GM12873 (cell line): ENCODE data around the gene SAMD4B.

ENCODE experiments used
- TF ChIP-seq, protein P1 (sequence below): IDR thresholded peaks from 2 replicates; pipeline ENCODE4 v1.5.1; 2012; ENCODE audit warnings: low read depth, mild to moderate bottlenecking, moderate library complexity, low read length, control low read depth; ENCODE audit not compliant: insufficient read depth; ENCODE audit errors: missing control alignments

The SAMD4B gene

DNA sequence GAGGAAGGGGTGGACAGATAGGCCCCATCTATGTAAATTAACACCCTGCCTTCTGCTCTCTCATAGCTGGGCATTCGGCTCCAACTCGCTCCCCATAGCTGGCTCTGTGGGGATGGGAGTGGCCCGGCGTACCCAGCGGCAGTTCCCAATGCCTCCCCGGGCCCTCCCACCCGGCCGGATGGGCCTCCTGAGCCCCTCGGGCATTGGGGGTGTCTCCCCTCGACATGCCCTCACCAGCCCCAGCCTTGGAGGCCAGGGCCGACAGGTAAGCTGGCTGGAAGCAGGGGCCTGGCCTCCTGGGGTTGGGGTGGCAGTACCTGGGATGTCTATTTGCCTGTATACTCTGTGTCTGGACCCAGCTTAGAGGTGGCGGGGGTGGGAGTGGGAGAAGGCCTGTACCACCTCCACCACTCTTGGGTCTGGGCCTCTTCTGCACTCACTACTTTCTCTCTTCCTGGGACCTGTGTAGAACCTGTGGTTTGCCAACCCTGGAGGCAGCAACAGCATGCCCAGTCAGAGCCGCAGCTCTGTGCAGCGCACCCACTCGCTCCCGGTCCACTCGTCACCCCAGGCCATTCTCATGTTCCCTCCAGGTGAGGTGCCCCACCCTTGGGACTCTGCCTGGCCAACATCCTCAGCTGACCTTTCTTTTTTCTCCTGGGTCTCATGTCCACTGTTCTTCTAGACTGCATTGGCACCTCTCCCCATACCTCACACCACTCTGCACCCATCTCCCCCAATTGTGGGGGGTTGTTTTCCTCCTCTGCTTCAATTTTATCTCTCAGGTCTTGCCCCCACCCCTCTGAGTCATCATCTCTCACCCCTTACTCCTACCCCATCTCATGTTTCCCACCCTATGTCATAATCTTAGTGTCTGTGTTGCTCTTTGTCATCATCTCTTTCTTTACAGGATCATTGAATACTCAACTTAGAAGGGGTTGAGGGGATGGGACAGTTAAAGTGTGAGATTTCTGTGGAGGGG is 38.6 kb downstream of the SAMD4B start:
- TF ChIP-seq, protein P1, sequence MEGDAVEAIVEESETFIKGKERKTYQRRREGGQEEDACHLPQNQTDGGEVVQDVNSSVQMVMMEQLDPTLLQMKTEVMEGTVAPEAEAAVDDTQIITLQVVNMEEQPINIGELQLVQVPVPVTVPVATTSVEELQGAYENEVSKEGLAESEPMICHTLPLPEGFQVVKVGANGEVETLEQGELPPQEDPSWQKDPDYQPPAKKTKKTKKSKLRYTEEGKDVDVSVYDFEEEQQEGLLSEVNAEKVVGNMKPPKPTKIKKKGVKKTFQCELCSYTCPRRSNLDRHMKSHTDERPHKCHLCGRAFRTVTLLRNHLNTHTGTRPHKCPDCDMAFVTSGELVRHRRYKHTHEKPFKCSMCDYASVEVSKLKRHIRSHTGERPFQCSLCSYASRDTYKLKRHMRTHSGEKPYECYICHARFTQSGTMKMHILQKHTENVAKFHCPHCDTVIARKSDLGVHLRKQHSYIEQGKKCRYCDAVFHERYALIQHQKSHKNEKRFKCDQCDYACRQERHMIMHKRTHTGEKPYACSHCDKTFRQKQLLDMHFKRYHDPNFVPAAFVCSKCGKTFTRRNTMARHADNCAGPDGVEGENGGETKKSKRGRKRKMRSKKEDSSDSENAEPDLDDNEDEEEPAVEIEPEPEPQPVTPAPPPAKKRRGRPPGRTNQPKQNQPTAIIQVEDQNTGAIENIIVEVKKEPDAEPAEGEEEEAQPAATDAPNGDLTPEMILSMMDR = no peak

GRCh38 chr19:39381910-39382611 is 39.8 kb downstream of the SAMD4B start:
- TF ChIP-seq, protein P1 = no peak

DNA sequence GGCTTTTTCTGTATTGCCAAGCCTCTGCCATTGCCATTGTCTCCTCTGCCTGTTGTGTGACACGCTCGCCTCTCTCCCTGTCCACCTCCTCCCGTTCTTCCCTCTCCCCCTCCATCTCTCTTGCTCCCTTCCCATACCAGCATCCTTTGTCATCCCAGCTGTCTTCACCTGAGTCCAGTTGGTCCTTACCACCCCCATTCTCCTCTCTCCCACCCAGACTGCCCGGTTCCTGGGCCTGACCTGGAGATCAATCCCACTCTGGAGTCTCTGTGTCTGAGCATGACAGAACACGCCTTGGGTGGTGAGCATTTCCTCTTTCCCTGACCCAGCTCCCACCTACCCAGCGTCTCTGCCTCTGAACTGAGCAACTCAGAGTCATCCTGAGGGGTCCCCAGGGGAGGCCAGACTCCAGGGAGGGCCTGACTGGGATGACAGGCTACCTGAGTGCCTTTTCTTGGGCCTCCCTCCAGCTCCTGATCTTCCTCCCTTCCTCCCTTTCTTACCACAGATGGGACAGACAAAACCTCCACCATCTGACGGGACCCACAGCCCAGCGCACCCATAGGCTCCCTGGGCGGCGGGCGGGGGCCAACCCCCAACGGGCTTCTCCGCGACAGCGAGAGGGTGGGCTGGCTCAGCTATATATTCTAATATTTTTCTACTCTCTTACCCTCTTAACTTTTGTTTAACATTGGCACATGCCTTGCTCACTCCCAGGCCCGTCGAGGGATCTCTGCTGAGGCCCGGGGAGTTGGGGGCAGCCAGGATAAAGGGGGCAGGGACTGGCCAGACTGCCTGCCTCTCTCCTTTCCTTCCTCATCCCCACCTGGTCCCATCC is 41.0 kb downstream of the SAMD4B start:
- TF ChIP-seq, protein P1 = no peak

DNA sequence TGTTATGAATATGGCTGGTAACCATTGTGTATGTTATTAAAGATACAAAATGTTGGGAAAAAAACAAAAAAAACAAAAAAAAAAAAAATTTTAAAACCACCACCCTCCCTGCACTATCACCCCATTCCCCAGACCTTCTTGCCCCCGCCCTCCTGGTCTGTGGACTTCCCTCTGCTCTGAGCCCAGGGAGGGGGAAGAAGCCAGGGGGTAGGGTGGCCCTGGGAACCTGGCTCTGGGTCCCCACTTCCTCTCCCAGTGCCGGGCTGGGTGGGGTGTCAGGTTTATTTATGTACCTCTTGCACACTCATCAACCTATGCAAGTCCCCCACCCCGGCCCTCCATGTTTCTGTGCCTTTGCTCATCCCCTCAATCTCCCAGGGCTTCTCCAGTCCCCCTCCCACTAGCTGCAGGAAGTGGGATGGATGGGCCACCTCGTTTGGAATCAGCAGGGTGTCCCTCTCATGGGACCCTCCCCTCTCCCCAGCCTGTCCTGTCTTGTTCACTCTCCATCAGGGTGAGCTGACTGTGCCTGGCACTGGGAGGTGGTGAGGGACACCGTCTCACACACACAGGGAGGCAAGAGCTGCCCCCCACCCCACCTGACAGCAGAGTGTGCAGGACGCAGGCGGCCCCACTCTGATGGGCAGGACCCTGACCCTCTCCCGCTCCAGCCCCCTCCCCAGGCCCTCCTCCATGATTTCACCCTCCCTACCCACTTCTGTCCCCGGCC is 42.8 kb downstream of the SAMD4B start:
- TF ChIP-seq, protein P1 = no peak

DNA sequence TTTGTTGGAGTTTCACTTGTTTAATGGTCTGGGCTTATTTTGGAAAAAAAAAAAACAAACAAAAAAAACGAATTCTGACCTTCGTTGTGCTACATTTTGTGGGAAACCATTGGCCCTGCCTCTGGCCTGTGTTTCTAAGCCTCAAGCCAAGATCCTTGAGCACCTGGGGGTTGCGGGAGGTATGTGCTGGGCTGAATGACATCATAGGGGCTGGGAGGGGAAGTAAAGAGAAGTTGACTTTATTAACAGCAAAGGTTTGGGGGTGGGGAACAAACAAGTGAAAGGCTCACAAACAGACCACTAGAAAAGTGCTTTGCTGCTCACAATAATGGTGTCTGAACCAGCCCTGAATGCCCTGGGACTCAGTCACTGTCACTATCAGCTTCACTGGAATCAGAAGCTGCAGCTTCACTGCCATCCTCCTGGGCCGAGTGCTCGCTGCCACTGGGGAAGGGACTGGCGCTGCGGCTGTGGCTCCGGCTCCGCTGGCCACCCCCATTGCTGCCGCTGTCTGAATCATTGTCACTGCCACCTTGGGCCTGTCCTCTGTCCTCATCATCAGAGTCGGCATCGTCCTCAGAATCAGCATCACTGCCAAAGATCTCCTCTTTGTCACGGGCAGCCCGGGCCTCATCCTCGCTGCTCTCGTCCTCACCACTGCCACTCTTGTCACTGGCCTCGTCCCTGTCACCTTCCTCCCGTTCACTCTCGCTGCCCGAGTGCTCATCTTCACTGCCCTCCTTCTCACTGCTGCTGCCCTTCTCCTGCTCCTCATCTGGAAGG is 43.6 kb downstream of the SAMD4B start:
- TF ChIP-seq, protein P1 = no peak

DNA sequence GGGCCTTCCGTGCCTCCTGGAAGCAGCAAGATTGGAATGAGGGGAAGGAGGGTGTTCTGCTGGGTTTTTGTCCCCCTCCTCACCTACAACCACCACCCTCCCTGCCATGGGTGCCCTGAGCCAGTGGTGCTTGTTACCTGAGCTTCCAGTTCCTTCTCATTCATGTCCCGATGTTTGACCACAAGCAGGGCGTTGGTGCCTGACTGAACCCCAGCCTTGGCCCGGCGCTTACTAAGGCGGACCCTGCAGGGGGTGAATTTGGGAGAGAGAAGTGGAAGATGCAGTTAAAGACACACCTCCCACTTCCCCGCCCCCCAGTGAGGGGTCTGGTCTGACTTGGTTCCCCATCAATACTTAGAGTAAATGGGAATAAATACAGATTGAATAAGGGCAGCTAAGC is 44.3 kb downstream of the SAMD4B start:
- TF ChIP-seq, protein P1 = no peak
